Measurements from ENCODE around the gene SLC4A5.

DNA sequence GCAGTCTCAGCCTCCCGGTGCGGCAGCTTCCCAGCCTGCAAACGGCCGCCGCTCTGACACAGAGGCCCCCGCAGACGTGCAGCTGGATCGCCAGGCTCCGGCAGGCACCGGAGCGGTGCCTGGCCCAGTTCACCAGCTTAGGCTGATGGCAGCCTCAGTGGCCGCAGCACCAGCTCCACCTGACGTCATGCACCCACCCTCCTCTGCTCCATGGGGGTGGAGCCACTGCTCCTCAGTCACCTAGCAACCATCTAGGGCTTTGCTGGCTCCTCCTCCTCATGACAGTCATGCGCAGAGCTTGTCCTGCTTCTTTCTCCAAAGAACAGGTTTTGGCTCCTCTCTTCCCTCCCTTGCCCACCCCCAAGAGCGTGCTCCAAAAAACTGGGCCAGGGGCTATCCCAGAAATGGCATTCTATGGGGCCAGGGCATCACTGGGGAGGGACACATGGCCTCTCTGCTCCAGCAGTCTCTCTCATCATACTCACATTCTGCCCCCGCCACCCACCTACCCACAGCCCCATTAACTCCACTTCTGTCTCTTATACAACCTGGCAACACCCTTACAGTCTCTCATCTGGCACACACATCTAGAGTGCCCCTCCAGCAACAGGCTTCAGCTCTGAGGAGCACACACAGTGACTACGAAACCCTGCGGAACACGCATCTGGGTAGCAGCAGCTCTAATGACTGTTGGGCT, 31.4 kb upstream of the SLC4A5 start:
- TF ChIP-seq, protein P1, sequence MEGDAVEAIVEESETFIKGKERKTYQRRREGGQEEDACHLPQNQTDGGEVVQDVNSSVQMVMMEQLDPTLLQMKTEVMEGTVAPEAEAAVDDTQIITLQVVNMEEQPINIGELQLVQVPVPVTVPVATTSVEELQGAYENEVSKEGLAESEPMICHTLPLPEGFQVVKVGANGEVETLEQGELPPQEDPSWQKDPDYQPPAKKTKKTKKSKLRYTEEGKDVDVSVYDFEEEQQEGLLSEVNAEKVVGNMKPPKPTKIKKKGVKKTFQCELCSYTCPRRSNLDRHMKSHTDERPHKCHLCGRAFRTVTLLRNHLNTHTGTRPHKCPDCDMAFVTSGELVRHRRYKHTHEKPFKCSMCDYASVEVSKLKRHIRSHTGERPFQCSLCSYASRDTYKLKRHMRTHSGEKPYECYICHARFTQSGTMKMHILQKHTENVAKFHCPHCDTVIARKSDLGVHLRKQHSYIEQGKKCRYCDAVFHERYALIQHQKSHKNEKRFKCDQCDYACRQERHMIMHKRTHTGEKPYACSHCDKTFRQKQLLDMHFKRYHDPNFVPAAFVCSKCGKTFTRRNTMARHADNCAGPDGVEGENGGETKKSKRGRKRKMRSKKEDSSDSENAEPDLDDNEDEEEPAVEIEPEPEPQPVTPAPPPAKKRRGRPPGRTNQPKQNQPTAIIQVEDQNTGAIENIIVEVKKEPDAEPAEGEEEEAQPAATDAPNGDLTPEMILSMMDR (IDR thresholded peaks at IDR 0.05): no peak
- no peak for TF ChIP-seq POLR2A (IDR thresholded peaks at IDR 0.05)
- no peak for TF ChIP-seq POLR2AphosphoS5 (IDR thresholded peaks at IDR 0.05)
